ENCODE measurements around the gene UBE2E1. TPM values are rescaled to one million over a fixed set of nuclear protein-coding genes. Genes with fewer than 3 reads are reported as not detected.
A peak's percentile ranks its signal among the peaks of the same experiment; 100 is the strongest.

The UBE2E1 gene
- total RNA-seq, 1 experiment from 2014 or later, result 74.3 TPM

DNA sequence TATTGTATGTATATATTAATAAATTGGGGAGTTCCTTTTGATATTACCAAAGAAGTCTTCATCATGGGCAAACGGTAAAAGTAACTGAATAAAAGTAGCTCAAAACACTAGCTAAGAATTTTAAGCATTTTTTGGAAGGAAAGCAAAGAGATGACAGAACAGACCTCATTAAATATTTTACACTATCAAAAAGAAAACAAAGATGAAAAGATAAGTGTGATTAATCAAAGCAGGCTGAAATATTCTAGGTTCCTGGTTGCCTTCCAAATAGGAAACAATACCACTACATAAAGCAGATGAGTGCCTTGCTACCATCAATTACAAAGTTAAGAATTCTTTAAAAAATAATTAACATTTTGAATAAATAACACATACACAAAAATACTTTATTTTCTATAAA is 107.4 kb downstream of the UBE2E1 start:
- CTCF ChIA-PET, result interaction anchor here (0.6 to 0.7 kb wide), 2 partner anchors 15 to 455 kb away, joined by 3 read pairs; no protein-coding TSS in a partner anchor
- Mint-ChIP-seq H3K36me3 (ENCODE audit: insufficient read depth, unreplicated experiment) (peaks cover 29% of the 10 kb centered on the region), H3K9me3 (ENCODE audit: low read depth, unreplicated experiment) (no peaks in the 10 kb centered on the region), H3K4me3 (ENCODE audit: low read depth, unreplicated experiment) (no peak overlapping the region), H3K27ac (ENCODE audit: unreplicated experiment) (no peak overlapping the region), H3K4me1 (ENCODE audit: low read depth, unreplicated experiment) (peaks cover 11% of the 10 kb centered on the region), H3K27me3 (ENCODE audit: unreplicated experiment) (no peaks in the 10 kb centered on the region)
- intact Hi-C loops (cut with micrococcal nuclease; ENCODE audit: unreplicated experiment), result no loop called here
- no peak for DNase-seq
- TF ChIP-seq, protein P1, sequence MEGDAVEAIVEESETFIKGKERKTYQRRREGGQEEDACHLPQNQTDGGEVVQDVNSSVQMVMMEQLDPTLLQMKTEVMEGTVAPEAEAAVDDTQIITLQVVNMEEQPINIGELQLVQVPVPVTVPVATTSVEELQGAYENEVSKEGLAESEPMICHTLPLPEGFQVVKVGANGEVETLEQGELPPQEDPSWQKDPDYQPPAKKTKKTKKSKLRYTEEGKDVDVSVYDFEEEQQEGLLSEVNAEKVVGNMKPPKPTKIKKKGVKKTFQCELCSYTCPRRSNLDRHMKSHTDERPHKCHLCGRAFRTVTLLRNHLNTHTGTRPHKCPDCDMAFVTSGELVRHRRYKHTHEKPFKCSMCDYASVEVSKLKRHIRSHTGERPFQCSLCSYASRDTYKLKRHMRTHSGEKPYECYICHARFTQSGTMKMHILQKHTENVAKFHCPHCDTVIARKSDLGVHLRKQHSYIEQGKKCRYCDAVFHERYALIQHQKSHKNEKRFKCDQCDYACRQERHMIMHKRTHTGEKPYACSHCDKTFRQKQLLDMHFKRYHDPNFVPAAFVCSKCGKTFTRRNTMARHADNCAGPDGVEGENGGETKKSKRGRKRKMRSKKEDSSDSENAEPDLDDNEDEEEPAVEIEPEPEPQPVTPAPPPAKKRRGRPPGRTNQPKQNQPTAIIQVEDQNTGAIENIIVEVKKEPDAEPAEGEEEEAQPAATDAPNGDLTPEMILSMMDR (IDR thresholded peaks at IDR 0.05; ENCODE audit: unreplicated experiment), result no peak
- BruUV-seq (replicated peaks), result no TSS peak

DNA sequence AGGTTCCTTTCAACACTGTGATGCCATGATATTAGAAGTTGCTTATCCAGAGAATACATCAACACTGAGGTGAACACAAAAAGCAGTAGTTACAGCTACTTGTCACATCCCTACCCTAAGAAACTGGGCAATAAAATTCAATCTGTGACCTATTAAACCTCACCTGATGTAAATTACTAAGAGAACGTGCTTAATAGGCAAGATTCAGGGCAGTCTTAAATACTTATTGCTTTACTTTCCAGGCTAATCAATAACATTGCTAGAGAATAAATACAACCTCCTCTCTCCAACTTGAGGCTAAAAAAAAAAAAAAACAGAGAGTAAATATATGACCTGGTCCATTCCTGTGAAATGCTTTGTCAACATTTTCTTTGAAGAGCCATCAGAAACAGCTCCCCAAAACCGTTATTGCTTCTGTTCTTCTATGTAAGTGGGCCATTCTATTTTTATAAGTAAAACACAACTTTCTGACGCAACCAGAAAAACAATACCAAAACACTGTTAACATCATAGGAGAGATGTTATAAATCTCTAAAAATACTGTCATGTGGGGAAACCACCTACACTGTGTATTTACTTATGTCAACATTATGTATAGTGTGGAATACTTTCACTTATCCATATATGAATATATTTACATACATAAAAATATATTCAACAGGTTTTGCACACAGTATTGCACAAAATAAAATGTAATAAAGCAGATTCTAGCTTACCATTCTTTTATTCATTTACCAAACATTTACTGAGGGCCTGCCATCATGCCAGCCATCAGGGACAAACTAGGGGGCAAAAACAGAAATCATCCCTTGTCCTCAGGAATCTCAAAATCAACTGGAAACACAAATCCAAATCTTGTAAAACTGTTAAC is 108.4 kb downstream of the UBE2E1 start:
- no peak overlapping the region for H3K4me3 Mint-ChIP-seq (ENCODE audit: low read depth, unreplicated experiment)
- no TSS peak for BruUV-seq (replicated peaks)

DNA sequence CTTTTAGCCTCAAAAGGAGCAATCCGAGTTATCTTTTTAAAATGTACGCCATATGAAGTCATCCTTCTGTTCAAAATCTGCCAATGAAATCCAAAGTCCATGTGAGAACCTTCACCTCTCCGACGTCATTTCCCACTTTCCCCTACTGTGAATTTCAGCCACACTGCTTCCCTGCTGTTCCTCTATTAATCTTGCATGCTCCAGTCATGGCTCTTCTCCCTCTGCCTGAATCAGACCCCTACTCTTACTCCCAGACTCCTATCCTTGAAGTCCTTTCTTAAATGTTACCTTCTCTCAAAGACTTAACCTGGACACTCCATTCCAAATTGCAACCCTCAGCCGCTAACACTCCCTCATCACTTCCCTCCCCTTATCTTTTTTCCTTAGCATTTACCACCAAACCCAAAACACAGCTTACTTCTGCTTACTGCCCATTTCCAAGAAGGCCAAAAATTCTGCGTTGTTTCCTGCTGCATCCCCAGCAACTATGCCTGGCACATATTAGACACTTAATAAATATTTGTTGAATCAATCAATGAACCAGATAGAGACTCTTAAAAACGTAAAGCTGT is 109.9 kb downstream of the UBE2E1 start:
- CTCF ChIA-PET, result interaction anchor here (0.5 to 1.0 kb wide), 4 partner anchors 27 to 372 kb away, joined by 3 to 6 read pairs (median 4); no protein-coding TSS in a partner anchor
- no peak for DNase-seq
- Mint-ChIP-seq H3K27me3 (ENCODE audit: unreplicated experiment) (no peaks in the 10 kb centered on the region), H3K36me3 (ENCODE audit: insufficient read depth, unreplicated experiment) (peaks cover 52% of the 10 kb centered on the region), H3K9me3 (ENCODE audit: low read depth, unreplicated experiment) (no peaks in the 10 kb centered on the region), H3K4me1 (ENCODE audit: low read depth, unreplicated experiment) (peaks cover 11% of the 10 kb centered on the region), H3K27ac (ENCODE audit: unreplicated experiment) (peak overlapping the region; percentile 98), H3K4me3 (ENCODE audit: low read depth, unreplicated experiment) (peak overlapping the region; percentile 68)
- intact Hi-C loops (cut with micrococcal nuclease; ENCODE audit: unreplicated experiment), result loop anchor here (2.0 kb wide), 1 partner anchor 31 kb away; no protein-coding TSS in a partner anchor
- no TSS peak for BruUV-seq (replicated peaks)
- TF ChIP-seq, protein P1 (IDR thresholded peaks at IDR 0.05; ENCODE audit: unreplicated experiment), result no peak

More for the DNA sequence above, 108.4 kb downstream of the UBE2E1 start:
- TF ChIP-seq, protein P1 (IDR thresholded peaks at IDR 0.05; ENCODE audit: unreplicated experiment), result no peak
- intact Hi-C loops (cut with micrococcal nuclease; ENCODE audit: unreplicated experiment), result no loop called here
- CTCF ChIA-PET, result interaction anchor here (0.7 kb wide), 1 partner anchor 14 kb away, joined by 3 read pairs; no protein-coding TSS in a partner anchor
- Mint-ChIP-seq H3K36me3 (ENCODE audit: insufficient read depth, unreplicated experiment) (peaks cover 38% of the 10 kb centered on the region), H3K27ac (ENCODE audit: unreplicated experiment) (no peak overlapping the region), H3K27me3 (ENCODE audit: unreplicated experiment) (no peaks in the 10 kb centered on the region), H3K9me3 (ENCODE audit: low read depth, unreplicated experiment) (no peaks in the 10 kb centered on the region), H3K4me1 (ENCODE audit: low read depth, unreplicated experiment) (peaks cover 11% of the 10 kb centered on the region)
- no peak for DNase-seq

DNA sequence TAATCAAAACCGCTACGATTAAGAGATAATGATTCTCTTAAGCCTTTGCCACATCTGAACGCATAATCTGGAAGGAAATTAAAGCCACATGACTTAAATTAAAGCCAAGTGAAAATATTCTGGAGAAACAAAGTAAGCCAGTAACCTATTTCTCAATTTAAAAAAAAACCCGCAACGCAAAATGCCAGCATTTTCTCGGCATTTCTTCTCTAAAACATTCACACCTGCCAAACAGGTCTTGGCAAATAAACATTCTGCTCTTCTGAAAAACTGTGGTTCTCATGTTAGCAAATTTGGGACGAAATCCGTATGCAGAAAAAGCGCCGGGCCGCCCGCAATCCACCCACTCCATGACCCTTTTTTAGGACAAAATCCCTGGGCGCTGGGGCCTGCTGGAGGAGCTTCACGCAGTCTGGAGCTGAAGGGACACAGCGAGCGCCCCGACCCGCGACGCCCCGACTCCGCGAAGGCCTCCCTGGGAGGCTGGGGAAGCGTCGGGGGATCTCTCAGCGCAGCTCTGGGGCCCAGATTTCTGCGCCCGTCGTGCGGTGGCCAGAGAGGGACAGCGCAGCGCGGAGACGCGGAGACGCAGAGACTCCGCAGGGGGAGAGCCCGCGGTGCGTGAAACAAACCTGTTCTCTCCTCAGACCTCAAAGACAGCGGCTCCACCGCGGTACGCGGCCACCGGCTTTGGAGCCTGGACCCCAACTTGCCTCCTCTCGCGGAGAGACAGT is 110.6 kb downstream of the UBE2E1 start:
- Mint-ChIP-seq H3K27ac (ENCODE audit: unreplicated experiment) (peak overlapping the region; percentile 98), H3K9me3 (ENCODE audit: low read depth, unreplicated experiment) (no peaks in the 10 kb centered on the region), H3K4me3 (ENCODE audit: low read depth, unreplicated experiment) (peak overlapping the region; percentile 68), H3K4me1 (ENCODE audit: low read depth, unreplicated experiment) (peaks cover 11% of the 10 kb centered on the region), H3K27me3 (ENCODE audit: unreplicated experiment) (no peaks in the 10 kb centered on the region), H3K36me3 (ENCODE audit: insufficient read depth, unreplicated experiment) (peaks cover 59% of the 10 kb centered on the region)
- TF ChIP-seq, protein P1 (IDR thresholded peaks at IDR 0.05; ENCODE audit: unreplicated experiment), result no peak
- CTCF ChIA-PET, result interaction anchor here (0.5 to 1.2 kb wide), 5 partner anchors 28 to 373 kb away, joined by 3 to 6 read pairs (median 5); no protein-coding TSS in a partner anchor
- intact Hi-C loops (cut with micrococcal nuclease; ENCODE audit: unreplicated experiment), result loop anchor here (2.0 kb wide), 1 partner anchor 30 kb away; no protein-coding TSS in a partner anchor
- TSS peak; percentile 40 for BruUV-seq (replicated peaks)
- no peak for DNase-seq

Measured in Calu3 (cell line).